ENCODE results near the gene ITGB4.
A peak's percentile ranks its signal among the peaks of the same experiment; 100 is the strongest.

Gene ITGB4

DNA sequence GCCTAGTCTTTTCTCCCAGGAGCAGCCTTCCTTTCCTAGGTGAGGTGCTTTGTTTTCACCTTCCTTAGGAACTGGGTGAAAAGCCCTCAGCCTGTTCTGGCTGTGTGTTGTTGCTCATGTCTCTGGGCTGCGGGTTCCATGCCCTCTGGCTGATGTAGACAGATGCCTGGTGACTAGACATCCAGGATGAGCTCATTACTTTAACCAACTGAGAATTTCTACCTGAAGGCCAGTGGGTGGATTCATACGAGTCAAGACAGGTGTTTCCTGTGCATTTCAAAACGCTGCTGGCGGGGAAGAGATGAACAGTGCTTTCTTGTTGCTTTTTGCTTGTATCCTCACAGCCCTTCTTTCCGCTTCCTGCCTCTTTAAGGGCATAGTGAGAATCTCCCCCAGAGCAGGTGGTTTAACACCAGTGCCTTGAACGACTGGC, 31.8 kb upstream of the ITGB4 start:
- H3K27me3 ChIP-seq (ENCODE audit: insufficient read depth, poor library complexity, severe bottlenecking): no peaks in the 10 kb centered on the region
- peak in 1 of 2 experiments; percentile 19 for DNase-seq (ENCODE audit: low read depth in 1 of 2, low spot score in 1 of 2)
- TF ChIP-seq GABPA (IDR thresholded peaks at IDR 0.05; ENCODE audit: low read depth): no peak
- TF ChIP-seq CTCF (IDR thresholded peaks at IDR 0.05; ENCODE audit: insufficient read depth, low read length): no peak
- TF ChIP-seq SPI1 (IDR thresholded peaks at IDR 0.05; ENCODE audit: borderline replicate concordance, low read depth): no peak
- no peak for TF ChIP-seq REST (IDR thresholded peaks at IDR 0.05; ENCODE audit: insufficient replicate concordance, low read depth)
- no peak for TF ChIP-seq POLR2AphosphoS5 (IDR thresholded peaks at IDR 0.05; ENCODE audit: low read depth)
- H3K4me3 ChIP-seq (replicated peaks; ENCODE audit: insufficient read depth, low read length): no peak overlapping the region
- peak overlapping the region; percentile 59 for H3K27ac ChIP-seq (replicated peaks)

DNA sequence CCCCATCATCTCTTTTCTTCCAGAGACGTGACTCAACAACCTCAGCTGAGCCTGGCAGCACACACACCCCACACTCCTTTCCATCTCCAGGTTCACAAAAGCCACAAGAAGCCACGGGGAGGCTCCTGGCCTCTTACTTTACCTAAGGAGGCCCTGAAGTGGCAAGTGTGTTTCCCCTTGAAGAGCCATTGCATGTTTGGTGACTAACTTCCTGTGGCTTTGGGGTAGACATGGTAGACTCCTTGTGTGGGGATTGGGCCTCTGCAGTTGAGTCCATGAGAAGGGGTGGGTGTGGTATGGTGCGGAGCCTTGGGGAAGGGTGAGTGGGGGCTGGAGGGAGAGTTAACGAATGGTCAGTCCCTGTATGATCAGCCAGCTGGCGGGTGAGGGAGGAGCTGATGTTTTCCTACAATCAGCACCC, 29.9 kb upstream of the ITGB4 start:
- H3K27me3 ChIP-seq (ENCODE audit: insufficient read depth, poor library complexity, severe bottlenecking): no peaks in the 10 kb centered on the region
- TF ChIP-seq POLR2AphosphoS5 (IDR thresholded peaks at IDR 0.05; ENCODE audit: low read depth) (no peak), CTCF (IDR thresholded peaks at IDR 0.05; ENCODE audit: insufficient read depth, low read length) (no peak), REST (IDR thresholded peaks at IDR 0.05; ENCODE audit: insufficient replicate concordance, low read depth) (no peak), GABPA (IDR thresholded peaks at IDR 0.05; ENCODE audit: low read depth) (no peak)
- H3K4me3 ChIP-seq (replicated peaks; ENCODE audit: insufficient read depth, low read length): no peak overlapping the region
- peak in 1 of 2 experiments; percentile 42 for DNase-seq (ENCODE audit: low read depth in 1 of 2, low spot score in 1 of 2)
- H3K27ac ChIP-seq (replicated peaks): no peak overlapping the region

GRCh38 chr17:75691801-75692626, 29.2 kb upstream of the ITGB4 start:
- DNase-seq (ENCODE audit: low read depth in 1 of 2, low spot score in 1 of 2): no peak
- Histone ChIP-seq H3K4me3 (replicated peaks; ENCODE audit: insufficient read depth, low read length) (no peak overlapping the region), H3K27ac (replicated peaks) (no peak overlapping the region), H3K27me3 (ENCODE audit: insufficient read depth, poor library complexity, severe bottlenecking) (no peaks in the 10 kb centered on the region)
- TF ChIP-seq CTCF (IDR thresholded peaks at IDR 0.05; ENCODE audit: insufficient read depth, low read length) (no peak), SPI1 (IDR thresholded peaks at IDR 0.05; ENCODE audit: borderline replicate concordance, low read depth) (no peak), POLR2AphosphoS5 (IDR thresholded peaks at IDR 0.05; ENCODE audit: low read depth) (no peak), REST (IDR thresholded peaks at IDR 0.05; ENCODE audit: insufficient replicate concordance, low read depth) (no peak), GABPA (IDR thresholded peaks at IDR 0.05; ENCODE audit: low read depth) (no peak)

Measured in HL-60 (cell line).